Mesenchymal stem cell (in vitro differentiated cells and primary cell): ENCODE measurements around the gene CLIP1.
A peak's percentile ranks its signal among the peaks of the same experiment; 100 is the strongest.

Source experiments
- DNase-seq: peaks from one replicate; pipeline ENCODE4 v3.0.0-alpha.2; 2013
- H2AFZ ChIP-seq: one replicate; pipeline ENCODE4 v1.6.1; 2013; ENCODE audit warnings: low read depth, mild to moderate bottlenecking, control low read depth, inconsistent platforms, low read length, moderate library complexity
- H2AK5ac ChIP-seq: 2 replicates; pipeline ENCODE4 v1.6.1; 2013; ENCODE audit warnings: low read length, moderate library complexity, mild to moderate bottlenecking, inconsistent platforms; ENCODE audit not compliant: severe bottlenecking
- H2BK120ac ChIP-seq: one replicate; pipeline ENCODE4 v1.6.1; 2013; ENCODE audit warnings: low read depth, mild to moderate bottlenecking, inconsistent platforms, low read length, moderate library complexity
- H2BK12ac ChIP-seq, 2 experiments: one replicate each; pipeline ENCODE4 v1.6.1; 2013; ENCODE audit warnings: inconsistent platforms in 2 of 2, low read length in 2 of 2, mild to moderate bottlenecking in 2 of 2, moderate library complexity in 2 of 2, control low read depth in 1 of 2
- H2BK15ac ChIP-seq: one replicate; pipeline ENCODE4 v1.6.1; 2013; ENCODE audit warnings: mild to moderate bottlenecking, low read depth, inconsistent platforms; ENCODE audit not compliant: poor library complexity, severe bottlenecking
- H2BK5ac ChIP-seq: 2 replicates; pipeline ENCODE4 v1.6.1; 2013; ENCODE audit warnings: low read depth, mild to moderate bottlenecking, low read length, control low read depth, inconsistent platforms; ENCODE audit not compliant: poor library complexity, severe bottlenecking
- H3K14ac ChIP-seq, 2 experiments: one replicate each; pipeline ENCODE4 v1.6.1; 2013; ENCODE audit warnings: inconsistent platforms in 2 of 2, low read length in 2 of 2, control low read depth in 1 of 2, mild to moderate bottlenecking in 1 of 2, moderate library complexity in 1 of 2
- H3K18ac ChIP-seq, 2 experiments: one replicate each; pipeline ENCODE4 v1.6.1; 2013; ENCODE audit warnings: inconsistent platforms in 2 of 2, low read length in 2 of 2, control low read depth in 1 of 2, low read depth in 1 of 2, mild to moderate bottlenecking in 1 of 2
- H3K23ac ChIP-seq, 2 experiments: one replicate each; pipeline ENCODE4 v1.6.1; 2013; ENCODE audit warnings: inconsistent platforms in 2 of 2, low read length in 2 of 2, mild to moderate bottlenecking in 2 of 2, moderate library complexity in 2 of 2, control low read depth in 1 of 2
- H3K27ac ChIP-seq: 2 replicates; pipeline ENCODE4 v1.5.1; 2013; ENCODE audit warnings: mild to moderate bottlenecking, moderate library complexity, low read length, control low read depth, inconsistent platforms; ENCODE audit not compliant: poor library complexity, severe bottlenecking
- H3K27me3 ChIP-seq, 2 experiments: 2 replicates each; pipeline versions ENCODE4 v1.6.1 to v1.7.0; 2013; ENCODE audit warnings: low read length in 2 of 2, mild to moderate bottlenecking in 2 of 2, moderate library complexity in 2 of 2, control low read depth in 1 of 2, inconsistent platforms in 1 of 2; ENCODE audit not compliant: control insufficient read depth in 1 of 2, insufficient read depth in 1 of 2
- H3K36me3 ChIP-seq, 2 experiments: 2 replicates each; pipeline versions ENCODE4 v1.6.1 to v1.7.0; 2013; ENCODE audit warnings: low read length in 2 of 2, control low read depth in 1 of 2, inconsistent platforms in 1 of 2, low read depth in 1 of 2, mild to moderate bottlenecking in 1 of 2; ENCODE audit not compliant: insufficient read depth in 2 of 2, control insufficient read depth in 1 of 2
- H3K4ac ChIP-seq, 2 experiments: one replicate each; pipeline ENCODE4 v1.6.1; 2013; ENCODE audit warnings: inconsistent platforms in 2 of 2, low read length in 2 of 2, mild to moderate bottlenecking in 2 of 2, moderate library complexity in 2 of 2, control low read depth in 1 of 2, low read depth in 1 of 2
- H3K4me1 ChIP-seq: 2 replicates; pipeline ENCODE4 v1.6.1; 2013; ENCODE audit warnings: low read depth, low read length, control low read depth; ENCODE audit not compliant: control insufficient read depth, insufficient read depth
- H3K4me2 ChIP-seq: 2 replicates; pipeline ENCODE4 v1.6.1; 2013; ENCODE audit warnings: low read length, mild to moderate bottlenecking, inconsistent platforms; ENCODE audit not compliant: poor library complexity, severe bottlenecking
- H3K4me3 ChIP-seq, 2 experiments: 2 replicates each; pipeline versions ENCODE4 v1.5.1 to v1.7.0; 2013; ENCODE audit warnings: low read length in 2 of 2, mild to moderate bottlenecking in 2 of 2, control low read depth in 1 of 2, low read depth in 1 of 2; ENCODE audit not compliant: insufficient read depth in 1 of 2
- H3K79me1 ChIP-seq: replicated peaks from 2 replicates; pipeline ENCODE4 v1.6.1; 2013; ENCODE audit warnings: mild to moderate bottlenecking, control low read depth, low read length, inconsistent platforms; ENCODE audit not compliant: poor library complexity, severe bottlenecking
- H3K9ac ChIP-seq: 2 replicates; pipeline ENCODE4 v1.7.0; 2013; ENCODE audit warnings: mild to moderate bottlenecking, low read length, moderate library complexity
- H3K9me3 ChIP-seq: 2 replicates; pipeline ENCODE4 v1.7.0; 2013; ENCODE audit warnings: mild to moderate bottlenecking, low read length; ENCODE audit not compliant: control insufficient read depth
- H4K8ac ChIP-seq: one replicate; pipeline ENCODE4 v1.6.1; 2013; ENCODE audit warnings: inconsistent platforms, mild to moderate bottlenecking, low read length, moderate library complexity
- H4K91ac ChIP-seq: one replicate; pipeline ENCODE4 v1.6.1; 2013; ENCODE audit warnings: mild to moderate bottlenecking, low read length, inconsistent platforms
- WGBS: methylation state at CpG from one replicate; pipeline ENCODE4 v1.1.7; 2013; ENCODE audit warnings: mixed read lengths; 5-methylcytosine and 5-hydroxymethylcytosine counted together

CLIP1 gene

GRCh38 chr12:122403831-122404230 lies 18.6 kb downstream of the CLIP1 start:
- H2BK15ac ChIP-seq, result no peak overlapping the region
- H3K27ac ChIP-seq, result no peak overlapping the region
- H3K79me1 ChIP-seq, result peaks cover 11% of the 10 kb centered on the region
- no peak overlapping the region for H3K4me3 ChIP-seq
- no peaks in the 10 kb centered on the region for H3K9me3 ChIP-seq
- peak overlapping the region; percentile 50 to 67 for H3K18ac ChIP-seq
- no peak overlapping the region for H3K4me2 ChIP-seq
- H3K9ac ChIP-seq, result no peak overlapping the region
- no peak overlapping the region for H2BK5ac ChIP-seq
- peak overlapping the region; percentile 9 for H4K91ac ChIP-seq
- H3K4me1 ChIP-seq, result peaks cover 10% of the 10 kb centered on the region
- H3K23ac ChIP-seq, result peak overlapping the region in 1 of 2 experiments; percentile 93
- no peak overlapping the region for H2AK5ac ChIP-seq
- no peak overlapping the region for H4K8ac ChIP-seq
- H3K36me3 ChIP-seq, result peaks cover 6 to 12% of the 10 kb centered on the region in 2 experiments
- no peak for DNase-seq
- peak overlapping the region; percentile 32 for H2AFZ ChIP-seq
- no peak overlapping the region for H2BK120ac ChIP-seq
- H3K14ac ChIP-seq, result peak overlapping the region in 1 of 2 experiments; percentile 84
- peak overlapping the region in 1 of 2 experiments; percentile 63 for H3K4ac ChIP-seq
- H2BK12ac ChIP-seq, result peak overlapping the region in 1 of 2 experiments; percentile 54
- H3K27me3 ChIP-seq, result no peaks in the 10 kb centered on the region
- WGBS, result 97% methylated on average over 12 of the region's 12 CpGs

DNA sequence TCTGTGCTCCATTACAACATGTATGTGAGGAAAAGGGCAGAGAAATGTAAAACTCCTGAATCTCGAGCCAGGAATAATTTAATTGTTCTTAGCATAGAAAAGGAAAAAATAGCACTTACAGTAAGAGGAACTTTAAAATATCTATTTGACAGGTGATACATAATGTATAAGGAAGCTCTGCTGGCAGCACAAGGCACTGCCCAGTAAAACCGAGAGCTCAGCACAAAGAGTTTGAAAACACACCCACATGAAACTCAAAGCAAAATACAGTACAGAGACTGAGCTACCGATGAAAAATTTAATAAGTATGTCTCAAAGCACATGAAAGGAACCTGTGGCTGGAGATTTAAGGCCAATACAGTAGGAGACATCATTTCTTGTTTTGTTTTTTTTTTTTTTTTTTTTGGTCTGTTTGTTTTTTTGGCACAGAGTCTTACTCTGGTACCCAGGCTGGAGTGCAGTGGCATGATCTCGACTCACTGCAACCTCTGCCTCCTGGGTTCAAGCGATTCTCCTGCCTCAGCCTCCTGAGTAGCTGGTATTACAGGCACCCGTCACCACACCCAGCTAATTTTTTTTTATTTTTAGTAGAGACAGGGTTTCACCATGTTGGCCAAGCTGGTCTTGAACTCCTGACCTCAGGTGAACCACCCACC lies 19.2 kb downstream of the CLIP1 start:
- H2BK15ac ChIP-seq, result no peak overlapping the region
- peaks cover 10% of the 10 kb centered on the region for H3K4me1 ChIP-seq
- peaks cover 11% of the 10 kb centered on the region for H3K79me1 ChIP-seq
- no peak overlapping the region for H3K27ac ChIP-seq
- H3K4me2 ChIP-seq, result no peak overlapping the region
- H2BK5ac ChIP-seq, result no peak overlapping the region
- H2BK12ac ChIP-seq, result no peak overlapping the region
- peaks cover 6 to 12% of the 10 kb centered on the region in 2 experiments for H3K36me3 ChIP-seq
- no peak overlapping the region for H4K8ac ChIP-seq
- no peak overlapping the region for H3K9ac ChIP-seq
- DNase-seq, result no peak
- no peak overlapping the region for H2AK5ac ChIP-seq
- no peak overlapping the region for H3K18ac ChIP-seq
- H3K23ac ChIP-seq, result no peak overlapping the region
- no peak overlapping the region for H4K91ac ChIP-seq
- no peak overlapping the region for H3K4ac ChIP-seq
- H2BK120ac ChIP-seq, result no peak overlapping the region
- no peaks in the 10 kb centered on the region for H3K27me3 ChIP-seq
- no peak overlapping the region for H3K4me3 ChIP-seq
- 97% methylated on average over 4 of the region's 6 CpGs for WGBS
- H3K14ac ChIP-seq, result no peak overlapping the region
- H2AFZ ChIP-seq, result no peak overlapping the region
- no peaks in the 10 kb centered on the region for H3K9me3 ChIP-seq

DNA sequence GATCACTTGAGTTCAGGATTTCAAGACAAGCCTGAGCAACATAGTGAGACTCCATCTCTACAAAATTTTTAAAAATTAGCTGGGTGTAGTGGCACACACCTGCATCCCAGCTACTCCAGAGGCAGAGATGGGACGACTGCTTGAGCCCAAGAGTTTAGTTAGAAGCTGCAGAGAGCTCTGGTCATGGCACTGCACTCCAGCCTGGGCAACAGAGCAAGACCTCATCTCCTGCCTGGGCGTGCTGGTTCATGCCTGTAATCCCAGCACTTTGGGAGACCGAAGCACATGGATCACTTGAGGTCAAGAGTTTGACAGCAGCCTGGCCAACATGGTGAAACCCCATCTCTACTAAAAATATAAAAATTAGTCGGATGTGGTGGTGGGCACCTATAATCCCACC lies 20.2 kb downstream of the CLIP1 start:
- peaks cover 6 to 12% of the 10 kb centered on the region in 2 experiments for H3K36me3 ChIP-seq
- no peak overlapping the region for H2BK12ac ChIP-seq
- H2BK5ac ChIP-seq, result no peak overlapping the region
- H2BK120ac ChIP-seq, result no peak overlapping the region
- H3K9ac ChIP-seq, result no peak overlapping the region
- H3K27me3 ChIP-seq, result no peaks in the 10 kb centered on the region
- peaks cover 8% of the 10 kb centered on the region for H3K4me1 ChIP-seq
- no peak overlapping the region for H3K4ac ChIP-seq
- H4K8ac ChIP-seq, result no peak overlapping the region
- no peak overlapping the region for H2AK5ac ChIP-seq
- H4K91ac ChIP-seq, result no peak overlapping the region
- no peak overlapping the region for H3K27ac ChIP-seq
- H3K14ac ChIP-seq, result no peak overlapping the region
- no peak overlapping the region for H2AFZ ChIP-seq
- peaks cover 9% of the 10 kb centered on the region for H3K79me1 ChIP-seq
- DNase-seq, result no peak
- H3K4me2 ChIP-seq, result no peak overlapping the region
- no peak overlapping the region for H3K18ac ChIP-seq
- no peak overlapping the region for H3K23ac ChIP-seq
- H3K9me3 ChIP-seq, result no peaks in the 10 kb centered on the region
- 96% methylated on average over 3 of the region's 4 CpGs for WGBS
- no peak overlapping the region for H2BK15ac ChIP-seq
- H3K4me3 ChIP-seq, result no peak overlapping the region

DNA sequence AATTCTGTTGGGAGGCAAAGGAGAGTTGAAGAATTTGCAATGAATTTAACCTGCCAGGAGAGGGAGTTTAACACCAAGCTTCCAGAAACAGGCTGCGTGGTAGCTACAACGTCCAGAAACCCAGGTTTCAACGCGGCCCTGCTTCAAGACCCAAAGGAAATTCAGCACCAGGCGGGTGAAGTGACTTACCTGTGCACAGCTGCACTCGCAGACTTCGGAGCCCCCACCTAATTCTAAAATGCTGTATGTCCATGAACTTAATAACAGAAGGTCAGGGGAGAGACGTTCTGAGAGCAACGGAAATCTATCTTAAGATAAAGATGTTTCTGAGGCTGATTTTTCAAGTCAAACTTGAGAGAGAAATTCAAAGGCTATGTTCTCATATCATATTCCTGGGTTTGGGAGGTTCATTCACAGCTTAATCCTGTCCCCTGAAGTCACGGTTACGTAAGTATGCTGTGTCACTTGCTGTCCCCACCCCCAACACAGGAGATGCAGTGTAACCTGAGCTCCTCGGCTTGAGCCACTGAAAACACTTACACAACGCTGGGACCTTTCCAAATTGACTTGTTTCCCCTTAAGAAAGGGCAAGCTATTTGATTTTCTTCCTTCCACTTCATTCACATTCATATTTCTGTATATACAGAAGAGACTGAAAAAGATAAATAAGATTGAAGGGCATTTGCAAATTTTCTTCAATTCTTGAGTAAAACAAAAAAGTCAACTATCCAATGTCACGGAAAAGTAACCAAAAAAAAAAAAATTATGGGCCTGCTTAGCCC lies 22.7 kb downstream of the CLIP1 start:
- H2BK120ac ChIP-seq, result no peak overlapping the region
- peak overlapping the region; percentile 55 for H3K4me2 ChIP-seq
- H3K9ac ChIP-seq, result peak overlapping the region; percentile 94
- H3K4me3 ChIP-seq, result peak overlapping the region in 1 of 2 experiments; percentile 63
- peak overlapping the region; percentile 1 for H2AK5ac ChIP-seq
- peak overlapping the region; percentile 53 for H2BK15ac ChIP-seq
- peak; percentile 91 for DNase-seq
- H3K27me3 ChIP-seq, result no peaks in the 10 kb centered on the region
- H3K27ac ChIP-seq, result peak overlapping the region; percentile 96
- peaks cover 11% of the 10 kb centered on the region in 2 experiments for H3K36me3 ChIP-seq
- peak overlapping the region; percentile 76 to 81 for H3K18ac ChIP-seq
- no peak overlapping the region for H2BK5ac ChIP-seq
- peak overlapping the region; percentile 62 for H4K91ac ChIP-seq
- peaks cover 16% of the 10 kb centered on the region for H3K79me1 ChIP-seq
- 15% methylated on average over 12 of the region's 14 CpGs for WGBS
- H2BK12ac ChIP-seq, result no peak overlapping the region
- H3K14ac ChIP-seq, result no peak overlapping the region
- H3K4me1 ChIP-seq, result peaks cover 7% of the 10 kb centered on the region
- no peaks in the 10 kb centered on the region for H3K9me3 ChIP-seq
- H3K4ac ChIP-seq, result peak overlapping the region in 1 of 2 experiments; percentile 72
- no peak overlapping the region for H3K23ac ChIP-seq
- H2AFZ ChIP-seq, result no peak overlapping the region
- peak overlapping the region; percentile 73 for H4K8ac ChIP-seq
